GM12878 (cell line): ENCODE measurements around the gene TMCO5A. TPM values are rescaled to one million over a fixed set of nuclear protein-coding genes. Genes with fewer than 3 reads are reported as not detected.

Experiments
- ATAC-seq: fragments of 200-7000 bp; cut with Tn5 transposase; 3 replicates; pipeline ENCODE4 v1.9.1; 2020; ENCODE audit warnings: mild to moderate bottlenecking, moderate library complexity
- BruUV-seq: library from RNA; stranded (reverse); fragments of 400-500 nt; replicated peaks from 2 replicates; lab custom pipeline; 2021; lab: Mats Ljungman, UMichigan
- CTCF ChIA-PET: fragments of 300-600 bp; sonication (Branson Sonifier 250); formaldehyde crosslinking; extraction: SDS; loops from one replicate; lab custom pipeline; 2021; ENCODE audit warnings: inconsistent platforms; lab: Yijun Ruan, JAX
- POLR2A ChIA-PET: fragments of 350-600 bp; formaldehyde crosslinking; extraction: SDS; loops from one replicate; lab custom pipeline; 2021; ENCODE audit warnings: inconsistent platforms; lab: Charles Lee
- RAD21 ChIA-PET: fragments of 300-600 bp; sonication (Branson Sonifier 250); formaldehyde crosslinking; loops from one replicate; lab custom pipeline; 2023; ENCODE audit warnings: antibody characterized with exemption; ENCODE audit not compliant: unreplicated experiment; lab: Charles Lee
- SMC1A ChIA-PET: fragments of 300-600 bp; sonication (Branson Sonifier 250); formaldehyde crosslinking; loops from one replicate; lab custom pipeline; 2023; ENCODE audit not compliant: unreplicated experiment, uncharacterized antibody; lab: Charles Lee
- DNase-seq: peaks from one replicate; pipeline ENCODE4 v3.0.0-alpha.2; 2011; ENCODE audit warnings: low read depth, low spot score
- FAIRE-seq: peaks from 3 replicates; lab custom pipeline; 2011; peaks lifted over from hg19 to GRCh38; lab: Jason Lieb, UNC
- H2AFZ ChIP-seq: 2 replicates; pipeline ENCODE4 v1.6.0; 2011; ENCODE audit warnings: low read depth, low read length, control low read depth; ENCODE audit not compliant: control insufficient read depth
- H3K27ac ChIP-seq: 2 replicates; pipeline ENCODE4 v1.5.1; 2011; ENCODE audit warnings: control low read depth; ENCODE audit not compliant: control insufficient read depth, insufficient read depth
- H3K27me3 ChIP-seq, 2 experiments: replicated peaks in 1 of 2; 2 replicates each; pipeline versions ENCODE4 v1.6.0 to v1.6.1; 2011; ENCODE audit warnings: low read length in 1 of 2; ENCODE audit not compliant: control insufficient read depth in 2 of 2, insufficient read depth in 2 of 2
- H3K36me3 ChIP-seq, 2 experiments: 2 replicates each; pipeline ENCODE4 v1.5.1; 2011; ENCODE audit warnings: low read length in 1 of 2; ENCODE audit not compliant: control insufficient read depth in 2 of 2, insufficient read depth in 2 of 2
- H3K4me1 ChIP-seq: 2 replicates; pipeline ENCODE4 v1.6.1; 2011; ENCODE audit warnings: mild to moderate bottlenecking, low read length, moderate library complexity, mixed read lengths; ENCODE audit not compliant: control insufficient read depth, insufficient read depth
- H3K4me2 ChIP-seq: 2 replicates; pipeline ENCODE4 v1.6.0; 2011; ENCODE audit warnings: control low read depth; ENCODE audit not compliant: control insufficient read depth, insufficient read depth
- H3K4me3 ChIP-seq: fragments of 200-600 bp; sonication (generic); 2 replicates; pipeline ENCODE4 v1.5.1; 2016
- H3K79me2 ChIP-seq: 2 replicates; pipeline ENCODE4 v1.6.0; 2011; ENCODE audit warnings: low read length; ENCODE audit not compliant: control insufficient read depth, insufficient read depth
- H3K9ac ChIP-seq: 2 replicates; pipeline ENCODE4 v1.8.0; 2011; ENCODE audit warnings: low read length, control low read depth, mixed read lengths; ENCODE audit not compliant: control insufficient read depth, insufficient read depth
- H3K9me3 ChIP-seq: replicated peaks from 3 replicates; pipeline ENCODE4 v1.5.1; 2011; ENCODE audit warnings: mild to moderate bottlenecking, low read length; ENCODE audit not compliant: control insufficient read depth, insufficient read depth
- H4K20me1 ChIP-seq: 2 replicates; pipeline ENCODE4 v1.6.0; 2011; ENCODE audit not compliant: control insufficient read depth, insufficient read depth
- BCL11A ChIP-seq: IDR thresholded peaks from 2 replicates; pipeline ENCODE4 v1.6.1; 2011; ENCODE audit warnings: low read depth, low read length
- DPF2 ChIP-seq: fragments of 450-650 bp; IDR thresholded peaks from 2 replicates; pipeline ENCODE4 v1.6.1; 2017; ENCODE audit warnings: mild to moderate bottlenecking
- E2F8 ChIP-seq: fragments of 450-650 bp; IDR thresholded peaks from 2 replicates; pipeline ENCODE4 v1.6.1; 2018; ENCODE audit warnings: mild to moderate bottlenecking, low read depth, moderate library complexity; ENCODE audit not compliant: partially characterized antibody
- IKZF1 ChIP-seq: fragments of 450-650 bp; conservative IDR thresholded peaks from 2 replicates; pipeline ENCODE4 v1.6.1; 2017; ENCODE audit warnings: antibody characterized with exemption, mild to moderate bottlenecking
- KDM1A ChIP-seq: fragments of 200-600 bp; sonication (generic); IDR thresholded peaks from 2 replicates; pipeline ENCODE4 v1.6.1; 2016; ENCODE audit warnings: borderline replicate concordance
- MLLT1 ChIP-seq: fragments of 450-650 bp; IDR thresholded peaks from 2 replicates; pipeline ENCODE4 v1.6.1; 2016; ENCODE audit warnings: mild to moderate bottlenecking
- MYB ChIP-seq: fragments of 150-350 bp; IDR thresholded peaks from 2 replicates; pipeline ENCODE4 v1.6.1; 2014; ENCODE audit warnings: mild to moderate bottlenecking, low read depth, low read length, borderline replicate concordance
- NBN ChIP-seq: fragments of 450-650 bp; IDR thresholded peaks from 2 replicates; pipeline ENCODE4 v1.6.1; 2016
- PRDM15 ChIP-seq: fragments of 450-650 bp; formaldehyde crosslinking; IDR thresholded peaks from 2 replicates; pipeline ENCODE4 v1.4.0; 2020; ENCODE audit warnings: mild to moderate bottlenecking, moderate library complexity
- TCF12 ChIP-seq: IDR thresholded peaks from 2 replicates; pipeline ENCODE4 v1.6.1; 2011; ENCODE audit warnings: low read depth, mild to moderate bottlenecking, low read length
- ZBED1 ChIP-seq: IDR thresholded peaks from 2 replicates; pipeline ENCODE4 v1.6.1; 2016; ENCODE audit warnings: borderline replicate concordance
- ZNF274 ChIP-seq: IDR thresholded peaks from one replicate; pipeline ENCODE4 v1.8.0; 2011; ENCODE audit not compliant: insufficient read length, insufficient read depth
- ZNF592 ChIP-seq: fragments of 450-650 bp; IDR thresholded peaks from 2 replicates; pipeline ENCODE4 v1.6.1; 2017; ENCODE audit warnings: mild to moderate bottlenecking, moderate library complexity
- WGBS: methylation state at CpG from one replicate; pipeline ENCODE4 v1.1.6; 2016; ENCODE audit warnings: low lambda C conversion rate; ENCODE audit not compliant: insufficient replicate concordance, insufficient coverage; ENCODE audit errors: missing lambda C conversion rate; 5-methylcytosine and 5-hydroxymethylcytosine counted together
- in situ Hi-C: fragments of 300-500 bp; cut with MboI; formaldehyde crosslinking; loops from 9 replicates; pipeline ENCODE4 v1.14.3; 2018; ENCODE audit warnings: mixed read lengths
- intact Hi-C: fragments of 100-400 bp; cut with micrococcal nuclease; formaldehyde crosslinking; loops from one replicate; pipeline ENCODE4 v1.14.2; 2022; ENCODE audit not compliant: unreplicated experiment
- polyA plus RNA-seq, 11 experiments: library from polyadenylated mRNA; depleted of rRNA in 4 of 11; unstranded in 6 of 11; stranded (reverse) in 5 of 11; fragments of >200 nt; fragmentation: Nextera tagmentation in 4 of 11; fragmentation: Illumina TruSeq in 1 of 11; extraction: Ambion mirVana in 4 of 11; extraction: Trizol in 1 of 11; gene quantifications; 1 replicate in 1 of 11; 2 replicates in 10 of 11; pipeline versions ENCODE4 v1.2.1 to v1.2.3, GENCODE V29; 2011 to 2016; ENCODE audit warnings: inconsistent platforms in 2 of 11, missing spikeins in 2 of 11, low read depth in 1 of 11
- total RNA-seq, 4 experiments: library from RNA; depleted of rRNA in 3 of 4; stranded (reverse); fragments of >200 nt in 3 of 4; fragmentation: Illumina TruSeq in 1 of 4; extraction: Trizol in 1 of 4; gene quantifications; 2 replicates each; pipeline versions ENCODE4 v1.2.1 to v1.2.3, GENCODE V29; 2013 to 2021

The TMCO5A gene
- total and polyA plus RNA-seq, 10 of the 15 experiments (the other 5 are each of a cell fraction or from before 2014, with no cell fraction given), result not detected

GRCh38 chr15:37926136-37926535 is 8.3 kb upstream of the TMCO5A start:
- no peaks in the 10 kb centered on the region for H3K9me3 ChIP-seq
- CTCF ChIA-PET, result no interaction called here
- ATAC-seq, result no peak

More at GRCh38 chr15:37926136-37926535, 8.3 kb upstream of the TMCO5A start:
- Histone ChIP-seq H3K4me2 (no peak overlapping the region), H4K20me1 (no peaks in the 10 kb centered on the region), H3K9ac (no peak overlapping the region), H3K79me2 (no peaks in the 10 kb centered on the region), H3K4me1 (no peaks in the 10 kb centered on the region), H3K4me3 (no peak overlapping the region), H3K27me3 (no peaks in the 10 kb centered on the region), H2AFZ (no peak overlapping the region)
- SMC1A ChIA-PET, result no interaction called here
- WGBS, result 66% methylated on average over 3 of the region's 3 CpGs
- intact Hi-C loops, result loop anchor here (10.0 kb wide), 1 partner anchor 59 kb away; no protein-coding TSS in a partner anchor
- DNase-seq, result no peak
- no TSS peak for BruUV-seq
- RAD21 ChIA-PET, result no interaction called here
- in situ Hi-C loops, result no loop called here
- POLR2A ChIA-PET, result no interaction called here
- FAIRE-seq, result no peak
- TF ChIP-seq IKZF1 (no peak), NBN (no peak), MLLT1 (no peak), BCL11A (no peak), ZNF592 (no peak), ZNF274 (no peak), MYB (no peak), PRDM15 (no peak), DPF2 (no peak), KDM1A (no peak), E2F8 (no peak), TCF12 (no peak), ZBED1 (no peak)
- TF ChIP-seq, all 136 proteins: peak for 0
- H3K36me3 ChIP-seq, result no peaks in the 10 kb centered on the region
- no peak overlapping the region for H3K27ac ChIP-seq
